WTC11 (cell line): ENCODE data around the gene PEX26. TPM values are rescaled to one million over a fixed set of nuclear protein-coding genes. Genes with fewer than 3 reads are reported as not detected.
"Not testable (repeated sequence)": the region's sequence is repeated elsewhere in the genome, so short reads cannot be mapped to it uniquely, and the experiment has no call there.

ENCODE experiments used
- ATAC-seq: fragments of 200-7000 bp; cut with Tn5 transposase; 2 replicates; pipeline ENCODE4 v1.10.0; 2021; ENCODE audit warnings: mild to moderate bottlenecking, moderate library complexity
- CTCF ChIA-PET: fragments of 300-600 bp; sonication (Branson Sonifier 250); formaldehyde crosslinking; loops from one replicate; lab custom pipeline; 2021; ENCODE audit warnings: antibody characterized with exemption; lab: Charles Lee
- POLR2A ChIA-PET: fragments of 350-600 bp; sonication (Branson Sonifier 250); formaldehyde crosslinking; loops from one replicate; lab custom pipeline; 2021; ENCODE audit warnings: antibody characterized with exemption; lab: Charles Lee
- DNase-seq: peaks from one replicate; pipeline ENCODE4 v3.0.0; 2021; ENCODE audit warnings: low spot score
- H3K27ac Mint-ChIP-seq: 2 replicates; pipeline ENCODE4 v1.8.0; 2021; ENCODE audit warnings: mixed read lengths
- H3K27me3 Mint-ChIP-seq: 2 replicates; pipeline ENCODE4 v1.8.0; 2021; ENCODE audit warnings: low read depth, mild to moderate bottlenecking, moderate library complexity, mixed read lengths
- H3K36me3 Mint-ChIP-seq: 2 replicates; pipeline ENCODE4 v1.8.0; 2021; ENCODE audit warnings: mixed read lengths
- H3K4me1 Mint-ChIP-seq: 2 replicates; pipeline ENCODE4 v1.8.0; 2022; ENCODE audit warnings: mixed read lengths
- H3K4me3 Mint-ChIP-seq: 2 replicates; pipeline ENCODE4 v1.8.0; 2021; ENCODE audit warnings: mild to moderate bottlenecking, moderate library complexity, mixed read lengths
- H3K9me3 Mint-ChIP-seq: 2 replicates; pipeline ENCODE4 v1.8.0; 2021; ENCODE audit warnings: mixed read lengths
- AR ChIP-seq: fragments of 250-450 bp; sonication (Bioruptor Pico); IDR thresholded peaks from 2 replicates; pipeline ENCODE4 v1.9.0; 2021; ENCODE audit warnings: mild to moderate bottlenecking
- CREB1 ChIP-seq: sonication (generic); formaldehyde crosslinking; IDR thresholded peaks from 2 replicates; pipeline ENCODE4 v1.8.0; 2023; ENCODE audit warnings: mild to moderate bottlenecking, missing genetic modification reagents
- CTCF ChIP-seq: fragments of 200-600 bp; IDR thresholded peaks from 2 replicates; pipeline ENCODE4 v1.8.0; 2022; ENCODE audit warnings: antibody characterized with exemption
- E2F1 ChIP-seq: sonication (generic); formaldehyde crosslinking; IDR thresholded peaks from 2 replicates; pipeline ENCODE4 v1.8.0; 2022; ENCODE audit warnings: mild to moderate bottlenecking, missing genetic modification reagents
- E2F5 ChIP-seq: sonication (generic); formaldehyde crosslinking; IDR thresholded peaks from 2 replicates; pipeline ENCODE4 v1.8.1; 2022; ENCODE audit warnings: mild to moderate bottlenecking, moderate library complexity, missing genetic modification reagents
- ERG ChIP-seq: fragments of 250-450 bp; sonication (Bioruptor Pico); IDR thresholded peaks from 2 replicates; pipeline ENCODE4 v1.8.0; 2021; ENCODE audit warnings: mild to moderate bottlenecking
- ESRRA ChIP-seq: sonication (generic); formaldehyde crosslinking; IDR thresholded peaks from 2 replicates; pipeline ENCODE4 v1.8.1; 2022; ENCODE audit warnings: mild to moderate bottlenecking, missing genetic modification reagents, borderline replicate concordance
- ETV6 ChIP-seq: sonication (generic); formaldehyde crosslinking; IDR thresholded peaks from 2 replicates; pipeline ENCODE4 v1.8.1; 2022; ENCODE audit warnings: mild to moderate bottlenecking, missing genetic modification reagents
- FOXP1 ChIP-seq: sonication (generic); formaldehyde crosslinking; IDR thresholded peaks from 2 replicates; pipeline ENCODE4 v1.8.0; 2022; ENCODE audit warnings: missing genetic modification reagents, mild to moderate bottlenecking, moderate library complexity, borderline replicate concordance
- GRHL2 ChIP-seq: fragments of 250-450 bp; sonication (Bioruptor Pico); IDR thresholded peaks from 2 replicates; pipeline ENCODE4 v1.8.0; 2022; ENCODE audit warnings: mild to moderate bottlenecking, moderate library complexity; ENCODE audit not compliant: insufficient replicate concordance, severe bottlenecking
- HMGA2 ChIP-seq: fragments of 250-450 bp; sonication (Bioruptor Pico); IDR thresholded peaks from 2 replicates; pipeline ENCODE4 v1.4.0; 2021; ENCODE audit warnings: mild to moderate bottlenecking, moderate library complexity
- HMGXB4 ChIP-seq: sonication (generic); formaldehyde crosslinking; IDR thresholded peaks from 2 replicates; pipeline ENCODE4 v1.8.1; 2023; ENCODE audit warnings: mild to moderate bottlenecking, moderate library complexity, missing genetic modification reagents
- KAT7 ChIP-seq: sonication (generic); formaldehyde crosslinking; IDR thresholded peaks from 2 replicates; pipeline ENCODE4 v1.8.1; 2023; ENCODE audit warnings: missing genetic modification reagents, mild to moderate bottlenecking, borderline replicate concordance
- OVOL2 ChIP-seq: fragments of 250-450 bp; sonication (Bioruptor Pico); IDR thresholded peaks from 2 replicates; pipeline ENCODE4 v1.9.0; 2021; ENCODE audit warnings: mild to moderate bottlenecking, borderline replicate concordance
- TP53 ChIP-seq: sonication (generic); formaldehyde crosslinking; IDR thresholded peaks from 2 replicates; pipeline ENCODE4 v1.8.1; 2023; ENCODE audit warnings: mild to moderate bottlenecking, missing genetic modification reagents
- ZNF423 ChIP-seq: fragments of 250-450 bp; sonication (Bioruptor Pico); IDR thresholded peaks from 2 replicates; pipeline ENCODE4 v2.1.2; 2022; ENCODE audit warnings: mild to moderate bottlenecking, moderate library complexity
- ZNF425 ChIP-seq: fragments of 250-450 bp; sonication (Bioruptor Pico); conservative IDR thresholded peaks from 2 replicates; pipeline ENCODE4 v1.9.0; 2021; ENCODE audit warnings: mild to moderate bottlenecking
- total RNA-seq: library from RNA; stranded (reverse); gene quantifications from 3 replicates; pipeline ENCODE4 v1.2.3, GENCODE V29; 2021

Gene PEX26
- total RNA-seq, 1 experiment from 2014 or later: 52.3 TPM

GRCh38 chr22:18121506-18121905, 43.7 kb downstream of the PEX26 start (continued):
- no peak for TF ChIP-seq GRHL2

GRCh38 chr22:18121954-18122554, 44.3 kb downstream of the PEX26 start:
- peaks cover 5% of the 10 kb centered on the region; the same call in 1 of the 2 replicates for H3K9me3 Mint-ChIP-seq
- ChIA-PET CTCF (interaction anchor here (0.6 to 1.1 kb wide), 2 partner anchors 35 to 380 kb away, joined by 4 to 5 read pairs; no protein-coding TSS in a partner anchor), POLR2A (interaction anchor here (0.5 kb wide), 1 partner anchor 1074 kb away, joined by 3 read pairs; no protein-coding TSS in a partner anchor)
- TF ChIP-seq ETV6 (CRISPR knock-in tag) (no peak), KAT7 (CRISPR knock-in tag) (no peak), E2F1 (CRISPR knock-in tag) (no peak), CTCF (no peak), OVOL2 (CRISPR knock-in tag) (no peak), HMGXB4 (CRISPR knock-in tag) (no peak), ESRRA (no peak), TP53 (no peak), AR (CRISPR knock-in tag) (no peak), HMGA2 (CRISPR knock-in tag) (no peak), GRHL2 (no peak), ZNF425 (CRISPR knock-in tag) (no peak), ERG (CRISPR knock-in tag) (no peak), E2F5 (CRISPR knock-in tag) (no peak), FOXP1 (CRISPR knock-in tag) (no peak), CREB1 (CRISPR knock-in tag) (no peak), ZNF423 (CRISPR knock-in tag) (no peak)
- no peaks in the 10 kb centered on the region for H3K27me3 Mint-ChIP-seq
- no peak overlapping the region for H3K27ac Mint-ChIP-seq
- H3K4me1 Mint-ChIP-seq: no peaks in the 10 kb centered on the region
- H3K4me3 Mint-ChIP-seq: no peak overlapping the region
- DNase-seq (peak; percentile 26), ATAC-seq (peak; percentile 71)
- no peaks in the 10 kb centered on the region for H3K36me3 Mint-ChIP-seq

GRCh38 chr22:18123476-18124025, 45.8 kb downstream of the PEX26 start:
- H3K4me3 Mint-ChIP-seq, H3K27ac Mint-ChIP-seq, ATAC-seq, H3K27me3 Mint-ChIP-seq, POLR2A ChIA-PET, H3K36me3 Mint-ChIP-seq, H3K9me3 Mint-ChIP-seq, DNase-seq, H3K4me1 Mint-ChIP-seq: not testable (repeated sequence)
- CTCF ChIA-PET: interaction anchor here (1.4 kb wide), 1 partner anchor 10 kb away, joined by 4 read pairs; no protein-coding TSS in a partner anchor
